Suprapubic skin (tissue), 3 donors: Measurements from ENCODE around the gene PRSS22.

Source experiments
- CTCF ChIP-seq, 2 donors: fragments of 200-600 bp in 1 of 2; fragments of 450-650 bp in 1 of 2; sonication (generic) in 1 of 2; IDR thresholded peaks; one replicate each; pipeline ENCODE4 v1.5.1; 2016 to 2019; ENCODE audit warnings: antibody characterized with exemption in 2 of 2, mild to moderate bottlenecking in 1 of 2, moderate library complexity in 1 of 2
- POLR2A ChIP-seq, 2 donors: fragments of 450-650 bp; IDR thresholded peaks; one replicate each; pipeline ENCODE4 v1.6.1; 2017; ENCODE audit warnings: antibody characterized with exemption in 2 of 2, mild to moderate bottlenecking in 2 of 2, moderate library complexity in 2 of 2

- no peak for TF ChIP-seq CTCF (IDR thresholded peaks at IDR 0.05)
- TF ChIP-seq POLR2A (IDR thresholded peaks at IDR 0.05), result no peak
These were observed 32.1 kb downstream of the PRSS22 start for GRCh38 chr16:2825906-2826305.
